ENCODE measurements around the gene BMF.

Gene BMF

GRCh38 chr15:40053079-40053830 lies 55.4 kb downstream of the BMF start:
- TF ChIP-seq CTCF (IDR thresholded peaks at IDR 0.05; ENCODE audit: insufficient read depth, missing control alignments), result no peak
- FAIRE-seq (no peak), DNase-seq (ENCODE audit: insufficient read length, low spot score) (no peak)

GRCh38 chr15:40052604-40053003 lies 56.1 kb downstream of the BMF start:
- DNase-seq (ENCODE audit: insufficient read length, low spot score) (no peak), FAIRE-seq (no peak)
- no peak for TF ChIP-seq CTCF (IDR thresholded peaks at IDR 0.05; ENCODE audit: insufficient read depth, missing control alignments)

GRCh38 chr15:40051616-40052415 lies 56.9 kb downstream of the BMF start:
- no peak for DNase-seq (ENCODE audit: insufficient read length, low spot score)
- no peak for TF ChIP-seq CTCF (IDR thresholded peaks at IDR 0.05; ENCODE audit: insufficient read depth, missing control alignments)
- no peak for FAIRE-seq

GRCh38 chr15:40050788-40051470 lies 57.8 kb downstream of the BMF start:
- no peak for TF ChIP-seq CTCF (IDR thresholded peaks at IDR 0.05; ENCODE audit: insufficient read depth, missing control alignments)
- DNase-seq (ENCODE audit: insufficient read length, low spot score) (no peak), FAIRE-seq (no peak)

- TF ChIP-seq CTCF (IDR thresholded peaks at IDR 0.05; ENCODE audit: insufficient read depth, missing control alignments), result no peak
- no peak for FAIRE-seq
- DNase-seq (ENCODE audit: insufficient read length, low spot score), result no peak
These were observed 59.7 kb downstream of the BMF start for GRCh38 chr15:40048926-40049475.

- FAIRE-seq (no peak), DNase-seq (ENCODE audit: insufficient read length, low spot score) (no peak)
- no peak for TF ChIP-seq CTCF (IDR thresholded peaks at IDR 0.05; ENCODE audit: insufficient read depth, missing control alignments)
These were observed 60.4 kb downstream of the BMF start for GRCh38 chr15:40048211-40048792.
